ENCODE results near the gene IL17RD. TPM values are rescaled to one million over a fixed set of nuclear protein-coding genes. Genes with fewer than 3 reads are reported as not detected.

Gene IL17RD
- total and polyA plus RNA-seq, 10 of the 15 experiments (the other 5 are each of a cell fraction or from before 2014, with no cell fraction given) = 0.01 to 0.08 (median 0.04) TPM; not detected in 3

GRCh38 chr3:57043518-57043917 is 121.6 kb downstream of the IL17RD start (continued):
- TF ChIP-seq CTCF (IDR thresholded peaks at IDR 0.05 in 2 of 3, conservative IDR thresholded peaks at IDR 0.05 in 1 of 3; ENCODE audit: control insufficient read depth in 2 of 3, extremely low read depth in 1 of 3, insufficient read depth in 1 of 3, low read depth in 3 of 3, low read length in 3 of 3) = no peak
- TF ChIP-seq DPF2 (IDR thresholded peaks at IDR 0.05) = no peak
- no peak for TF ChIP-seq LARP7 (IDR thresholded peaks at IDR 0.05)
- no peak for TF ChIP-seq FOXK2 (IDR thresholded peaks at IDR 0.05)
- TF ChIP-seq USF2 (IDR thresholded peaks at IDR 0.05; ENCODE audit: borderline replicate concordance, low read depth, low read length) = no peak

GRCh38 chr3:57041674-57042073 is 123.5 kb downstream of the IL17RD start:
- TF ChIP-seq MTA2 (IDR thresholded peaks at IDR 0.05; ENCODE audit: low read depth) (no peak), EGR1 (IDR thresholded peaks at IDR 0.05; ENCODE audit: borderline replicate concordance in 1 of 2, low read depth in 2 of 2, low read length in 2 of 2) (no peak), CHD2 (IDR thresholded peaks at IDR 0.05; ENCODE audit: borderline replicate concordance, low read depth, low read length) (no peak), SP1 (IDR thresholded peaks at IDR 0.05; ENCODE audit: low read depth, low read length) (no peak), ZBED1 (IDR thresholded peaks at IDR 0.05; ENCODE audit: borderline replicate concordance) (no peak), MLLT1 (IDR thresholded peaks at IDR 0.05) (no peak), ZNF274 (IDR thresholded peaks at IDR 0.05; ENCODE audit: insufficient read depth, insufficient read length) (no peak), IRF3 (IDR thresholded peaks at IDR 0.05) (no peak), PML (IDR thresholded peaks at IDR 0.05; ENCODE audit: low read length) (no peak), NR2C1 (IDR thresholded peaks at IDR 0.05) (no peak), BACH1 (IDR thresholded peaks at IDR 0.05; ENCODE audit: borderline replicate concordance) (no peak), TAF1 (IDR thresholded peaks at IDR 0.05; ENCODE audit: borderline replicate concordance, low read depth, low read length) (no peak), NR2F1 (conservative IDR thresholded peaks at IDR 0.05) (no peak), SMARCA5 (IDR thresholded peaks at IDR 0.05) (no peak), HDAC6 (IDR thresholded peaks at IDR 0.05; ENCODE audit: unreplicated experiment) (no peak), IKZF2 (IDR thresholded peaks at IDR 0.05) (no peak)
- H3K36me3 ChIP-seq (ENCODE audit: control insufficient read depth in 2 of 2, insufficient read depth in 2 of 2, low read length in 1 of 2) = no peaks in the 10 kb centered on the region
- POLR2A ChIA-PET = interaction anchor here (0.5 kb wide), 1 partner anchor 890 kb away, joined by 6 read pairs; no protein-coding TSS in a partner anchor
- RAD21 ChIA-PET (ENCODE audit: unreplicated experiment) = no interaction called here
- H4K20me1 ChIP-seq (ENCODE audit: control insufficient read depth, insufficient read depth) = no peaks in the 10 kb centered on the region
- no peak for DNase-seq (ENCODE audit: low read depth, low spot score)
- ATAC-seq = no peak
- H3K27me3 ChIP-seq (replicated peaks in 1 of 2; ENCODE audit: control insufficient read depth in 2 of 2, insufficient read depth in 2 of 2, low read length in 1 of 2) = no peaks in the 10 kb centered on the region
- FAIRE-seq = no peak
- CTCF ChIA-PET = no interaction called here
- 25% methylated on average over 6 of the region's 6 CpGs for WGBS (ENCODE audit: insufficient coverage, insufficient replicate concordance, low lambda C conversion rate, missing lambda C conversion rate)
- SMC1A ChIA-PET (ENCODE audit: uncharacterized antibody, unreplicated experiment) = interaction anchor here (0.7 kb wide), 1 partner anchor 13 kb away, joined by 3 read pairs; no protein-coding TSS in a partner anchor
- H3K9ac ChIP-seq (ENCODE audit: control insufficient read depth, insufficient read depth, low read length) = no peak overlapping the region
- in situ Hi-C loops (cut with MboI) (no loop called here), intact Hi-C loops (cut with micrococcal nuclease; ENCODE audit: unreplicated experiment) (no loop called here)
- H3K9me3 ChIP-seq (replicated peaks; ENCODE audit: control insufficient read depth, insufficient read depth, low read length) = no peaks in the 10 kb centered on the region
- H3K4me3 ChIP-seq = no peak overlapping the region
- no peaks in the 10 kb centered on the region for H3K79me2 ChIP-seq (ENCODE audit: control insufficient read depth, insufficient read depth, low read length)
- no TSS peak for BruUV-seq (replicated peaks)
- no peak overlapping the region for H3K27ac ChIP-seq (ENCODE audit: control insufficient read depth, insufficient read depth)
- no peak overlapping the region for H2AFZ ChIP-seq (ENCODE audit: control insufficient read depth, low read depth, low read length)
- H3K4me1 ChIP-seq (ENCODE audit: control insufficient read depth, insufficient read depth, low read length) = peaks cover 7% of the 10 kb centered on the region; the same call in 1 of the 2 replicates
- no peak overlapping the region for H3K4me2 ChIP-seq (ENCODE audit: control insufficient read depth, insufficient read depth)

Data from GM12878 (cell line).